ENCODE data around the gene USP40.

The USP40 gene

DNA sequence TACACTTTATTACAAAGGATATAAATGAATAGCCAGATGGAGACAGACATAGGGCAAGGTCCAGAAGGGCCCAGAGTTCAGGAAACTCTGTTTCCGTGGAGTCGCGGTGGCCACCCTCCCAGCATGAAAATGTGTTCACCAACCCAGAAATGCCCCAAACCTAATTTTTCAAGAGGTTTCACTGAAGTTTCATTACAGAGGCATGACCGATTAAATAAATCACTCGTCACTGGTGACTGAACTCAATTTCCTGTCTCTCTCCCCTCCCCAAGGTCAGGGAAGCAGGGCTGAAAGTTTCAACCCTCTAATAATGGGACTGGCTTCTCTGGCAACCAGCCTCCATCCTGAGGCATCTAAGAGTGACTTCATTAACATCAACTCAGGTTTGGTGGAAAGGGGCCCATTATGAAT lies 22.4 kb downstream of the USP40 start:
- DNase-seq (ENCODE audit: low spot score), result no peak
- TF ChIP-seq, protein P1, sequence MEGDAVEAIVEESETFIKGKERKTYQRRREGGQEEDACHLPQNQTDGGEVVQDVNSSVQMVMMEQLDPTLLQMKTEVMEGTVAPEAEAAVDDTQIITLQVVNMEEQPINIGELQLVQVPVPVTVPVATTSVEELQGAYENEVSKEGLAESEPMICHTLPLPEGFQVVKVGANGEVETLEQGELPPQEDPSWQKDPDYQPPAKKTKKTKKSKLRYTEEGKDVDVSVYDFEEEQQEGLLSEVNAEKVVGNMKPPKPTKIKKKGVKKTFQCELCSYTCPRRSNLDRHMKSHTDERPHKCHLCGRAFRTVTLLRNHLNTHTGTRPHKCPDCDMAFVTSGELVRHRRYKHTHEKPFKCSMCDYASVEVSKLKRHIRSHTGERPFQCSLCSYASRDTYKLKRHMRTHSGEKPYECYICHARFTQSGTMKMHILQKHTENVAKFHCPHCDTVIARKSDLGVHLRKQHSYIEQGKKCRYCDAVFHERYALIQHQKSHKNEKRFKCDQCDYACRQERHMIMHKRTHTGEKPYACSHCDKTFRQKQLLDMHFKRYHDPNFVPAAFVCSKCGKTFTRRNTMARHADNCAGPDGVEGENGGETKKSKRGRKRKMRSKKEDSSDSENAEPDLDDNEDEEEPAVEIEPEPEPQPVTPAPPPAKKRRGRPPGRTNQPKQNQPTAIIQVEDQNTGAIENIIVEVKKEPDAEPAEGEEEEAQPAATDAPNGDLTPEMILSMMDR (IDR thresholded peaks at IDR 0.05; ENCODE audit: extremely low read depth, insufficient read depth, missing control alignments), result no peak
- in situ Hi-C loops (cut with MboI; ENCODE audit: low pct_unique_long_range_greater_than_20kb, low sequenced_read_pairs, unreplicated experiment), result no loop called here

GRCh38 chr2:233542507-233542906 lies 24.1 kb downstream of the USP40 start:
- TF ChIP-seq, protein P1 (IDR thresholded peaks at IDR 0.05; ENCODE audit: extremely low read depth, insufficient read depth, missing control alignments), result no peak
- DNase-seq (ENCODE audit: low spot score), result no peak
- in situ Hi-C loops (cut with MboI; ENCODE audit: low pct_unique_long_range_greater_than_20kb, low sequenced_read_pairs, unreplicated experiment), result no loop called here

- no peak for DNase-seq (ENCODE audit: low spot score)
- TF ChIP-seq, protein P1 (IDR thresholded peaks at IDR 0.05; ENCODE audit: extremely low read depth, insufficient read depth, missing control alignments), result no peak
- in situ Hi-C loops (cut with MboI; ENCODE audit: low pct_unique_long_range_greater_than_20kb, low sequenced_read_pairs, unreplicated experiment), result no loop called here
Observed at GRCh38 chr2:233538741-233539140, 27.8 kb downstream of the USP40 start.

- DNase-seq (ENCODE audit: low spot score), result no peak
- TF ChIP-seq, protein P1 (IDR thresholded peaks at IDR 0.05; ENCODE audit: extremely low read depth, insufficient read depth, missing control alignments), result no peak
- in situ Hi-C loops (cut with MboI; ENCODE audit: low pct_unique_long_range_greater_than_20kb, low sequenced_read_pairs, unreplicated experiment), result no loop called here
Observed at GRCh38 chr2:233535271-233535670, 31.3 kb downstream of the USP40 start.

GRCh38 chr2:233532971-233533370 lies 33.6 kb downstream of the USP40 start:
- no peak for DNase-seq (ENCODE audit: low spot score)
- TF ChIP-seq, protein P1 (IDR thresholded peaks at IDR 0.05; ENCODE audit: extremely low read depth, insufficient read depth, missing control alignments), result no peak

DNA sequence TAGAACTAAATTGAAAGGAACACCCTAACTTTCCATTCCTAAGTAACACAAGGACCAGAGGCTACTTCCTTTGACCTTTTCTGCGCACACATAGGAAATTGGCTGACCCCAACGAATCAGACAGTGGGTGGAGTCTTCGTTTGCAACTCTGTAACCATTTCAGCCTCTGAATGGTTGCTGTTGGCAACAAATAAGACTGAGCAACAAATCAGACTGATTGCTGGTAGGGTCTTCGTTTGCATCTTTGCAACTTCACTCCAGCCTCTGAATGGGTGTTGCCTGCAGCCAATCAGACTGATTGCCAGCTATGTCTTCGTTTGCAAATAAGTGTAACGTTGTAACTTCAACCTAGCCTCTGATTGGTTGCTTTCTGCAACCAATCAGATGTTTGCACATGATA lies 34.6 kb downstream of the USP40 start:
- TF ChIP-seq, protein P1 (IDR thresholded peaks at IDR 0.05; ENCODE audit: extremely low read depth, insufficient read depth, missing control alignments), result no peak
- in situ Hi-C loops (cut with MboI; ENCODE audit: low pct_unique_long_range_greater_than_20kb, low sequenced_read_pairs, unreplicated experiment), result no loop called here
- no peak for DNase-seq (ENCODE audit: low spot score)

More at GRCh38 chr2:233532971-233533370, 33.6 kb downstream of the USP40 start:
- in situ Hi-C loops (cut with MboI; ENCODE audit: low pct_unique_long_range_greater_than_20kb, low sequenced_read_pairs, unreplicated experiment), result no loop called here

DNA sequence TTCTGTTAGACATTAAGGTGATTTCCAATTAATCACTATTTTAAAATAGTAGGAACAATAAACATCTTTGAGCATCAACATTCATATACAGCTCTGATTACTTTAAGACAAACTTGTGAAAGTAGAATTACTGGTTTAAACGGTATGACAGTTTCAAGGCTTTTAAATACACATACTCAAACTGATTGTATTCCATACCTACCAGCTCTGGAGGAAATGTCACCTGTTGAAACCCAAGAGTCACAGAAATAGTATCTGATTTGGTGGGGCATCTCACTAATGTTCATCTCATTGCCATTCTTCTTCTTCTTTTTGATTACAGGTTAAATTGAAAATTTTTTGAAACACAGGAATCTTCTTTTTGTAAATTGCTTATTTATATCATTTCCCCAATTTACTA lies 36.2 kb downstream of the USP40 start:
- DNase-seq (ENCODE audit: low spot score), result no peak
- in situ Hi-C loops (cut with MboI; ENCODE audit: low pct_unique_long_range_greater_than_20kb, low sequenced_read_pairs, unreplicated experiment), result no loop called here
- TF ChIP-seq, protein P1 (IDR thresholded peaks at IDR 0.05; ENCODE audit: extremely low read depth, insufficient read depth, missing control alignments), result no peak

Data from GM13977 (cell line).